K562 (cell line): ENCODE data around the gene TRIM27. TPM values are rescaled to one million over a fixed set of nuclear protein-coding genes. Genes with fewer than 3 reads are reported as not detected.

Source experiments
- ATAC-seq: fragments of 200-7000 bp; cut with Tn5 transposase; 3 replicates; pipeline ENCODE4 v1.9.1; 2020; ENCODE audit warnings: moderate library complexity
- BruUV-seq: library from RNA; stranded (reverse); fragments of 400-500 nt; replicated peaks from 2 replicates; lab custom pipeline; 2021; lab: Mats Ljungman, UMichigan
- CTCF ChIA-PET: fragments of 300-600 bp; formaldehyde crosslinking; extraction: SDS; loops from one replicate; lab custom pipeline; 2021; ENCODE audit warnings: low intra/inter-chr PET ratio; lab: Yijun Ruan, JAX
- POLR2A ChIA-PET: fragments of 300-600, 350-650 bp; sonication (Branson Sonifier 250); formaldehyde crosslinking; extraction: SDS; loops from one replicate; lab custom pipeline; 2021; ENCODE audit warnings: antibody characterized with exemption, inconsistent platforms; lab: Yijun Ruan, JAX
- DNase-seq, 4 experiments: peaks; one replicate each; pipeline versions ENCODE4 v3.0.0 to v3.0.0-alpha.2; 2011 to 2018; ENCODE audit warnings: low spot score in 3 of 4, mixed read lengths in 3 of 4; ENCODE audit errors: extremely low read depth in 1 of 4
- FAIRE-seq: peaks from 2 replicates; lab custom pipeline; 2011; peaks lifted over from hg19 to GRCh38; lab: Jason Lieb, UNC
- H2AFZ ChIP-seq: 2 replicates; pipeline ENCODE4 v1.6.0; 2011; ENCODE audit warnings: low read depth, low read length, control low read depth, inconsistent platforms
- H3K27ac ChIP-seq: fragments of 200-600 bp; 3 replicates; pipeline ENCODE4 v1.8.0; 2011; ENCODE audit warnings: low read depth, mild to moderate bottlenecking, control low read depth, inconsistent platforms, low read length, moderate library complexity, mixed read lengths; ENCODE audit errors: extremely low read depth
- H3K27me3 ChIP-seq, 2 experiments: fragments of 300-600 bp in 1 of 2; 2 replicates in 1 of 2; 3 replicates in 1 of 2; pipeline versions ENCODE4 v1.6.0 to v1.8.0; 2011; ENCODE audit warnings: inconsistent platforms in 2 of 2, low read length in 2 of 2, mild to moderate bottlenecking in 1 of 2, mixed read lengths in 1 of 2, moderate library complexity in 1 of 2; ENCODE audit not compliant: control insufficient read depth in 2 of 2, insufficient read depth in 2 of 2
- H3K36me3 ChIP-seq: fragments of 300-600 bp; 3 replicates; pipeline ENCODE4 v1.8.0; 2011; ENCODE audit warnings: mild to moderate bottlenecking, low read length, inconsistent platforms; ENCODE audit not compliant: control insufficient read depth, insufficient read depth
- H3K4me1 ChIP-seq, 2 experiments: fragments of 200-600 bp in 1 of 2; replicated peaks in 1 of 2; 2 replicates in 1 of 2; 3 replicates in 1 of 2; pipeline versions ENCODE4 v1.5.1 to v1.8.0; 2011; ENCODE audit warnings: inconsistent platforms in 2 of 2, low read length in 2 of 2, mild to moderate bottlenecking in 1 of 2, mixed read lengths in 1 of 2, moderate library complexity in 1 of 2; ENCODE audit not compliant: control insufficient read depth in 2 of 2, insufficient read depth in 2 of 2
- H3K4me2 ChIP-seq: 2 replicates; pipeline ENCODE4 v1.6.1; 2011; ENCODE audit warnings: low read length, control low read depth, inconsistent platforms, mixed read lengths; ENCODE audit not compliant: insufficient read depth
- H3K4me3 ChIP-seq: fragments of 200-600 bp; sonication (generic), shearing (Covaris generic); 2 replicates; pipeline ENCODE4 v1.5.1; 2016; ENCODE audit warnings: control low read depth, inconsistent platforms
- H3K79me2 ChIP-seq: fragments of 200-600 bp; 3 replicates; pipeline ENCODE4 v1.8.0; 2011; ENCODE audit warnings: low read length, inconsistent platforms; ENCODE audit not compliant: control insufficient read depth, insufficient read depth
- H3K9ac ChIP-seq, 2 experiments: 2 replicates each; pipeline versions ENCODE4 v1.6.0 to v1.6.1; 2011; ENCODE audit warnings: low read depth in 2 of 2, low read length in 2 of 2, control low read depth in 1 of 2, inconsistent platforms in 1 of 2, mild to moderate bottlenecking in 1 of 2, mixed read lengths in 1 of 2; ENCODE audit not compliant: insufficient read depth in 1 of 2
- H3K9me1 ChIP-seq: one replicate; pipeline ENCODE4 v1.6.0; 2011; ENCODE audit warnings: inconsistent platforms, mild to moderate bottlenecking, low read length, moderate library complexity; ENCODE audit not compliant: control insufficient read depth, insufficient read depth
- H3K9me3 ChIP-seq: replicated peaks from 2 replicates; pipeline ENCODE4 v1.5.1; 2011; ENCODE audit warnings: low read depth, low read length, inconsistent platforms; ENCODE audit not compliant: control insufficient read depth, insufficient read depth
- H4K20me1 ChIP-seq: replicated peaks from 2 replicates; pipeline ENCODE4 v1.6.1; 2011; ENCODE audit warnings: low read length, inconsistent platforms, mixed read lengths; ENCODE audit not compliant: control insufficient read depth, insufficient read depth
- FIP1L1 ChIP-seq: fragments of 200-400 bp; formaldehyde crosslinking; IDR thresholded peaks from 2 replicates; pipeline ENCODE4 v1.6.1; 2018; ENCODE audit warnings: mild to moderate bottlenecking, low read depth, low read length; ENCODE audit not compliant: poor library complexity, severe bottlenecking
- PHB ChIP-seq: fragments of 250-450 bp; sonication (Bioruptor Pico); IDR thresholded peaks from 2 replicates; pipeline ENCODE4 v1.5.0; 2021
- RCOR1 ChIP-seq, 2 experiments: IDR thresholded peaks; 2 replicates each; pipeline ENCODE4 v1.6.1; 2012; ENCODE audit warnings: low read depth in 2 of 2, low read length in 2 of 2, borderline replicate concordance in 1 of 2, improper control_type of control experiment in 1 of 2
- ZC3H4 ChIP-seq: sonication (generic); formaldehyde crosslinking; IDR thresholded peaks from 2 replicates; pipeline ENCODE4 v1.9.0; 2021; ENCODE audit warnings: missing genetic modification reagents, borderline replicate concordance
- ZKSCAN3 ChIP-seq: fragments of 250-450 bp; sonication (Bioruptor Pico); IDR thresholded peaks from 2 replicates; pipeline ENCODE4 v1.4.0; 2020
- ZNF175 ChIP-seq: fragments of 200-800 bp; sonication (Bioruptor generic); IDR thresholded peaks from 2 replicates; pipeline ENCODE4 v1.6.1; 2016; ENCODE audit warnings: low read depth, mild to moderate bottlenecking, missing genetic modification characterization, missing compliant biosample characterization
- ZNF695 ChIP-seq: fragments of 450-650 bp; formaldehyde crosslinking; IDR thresholded peaks from 2 replicates; pipeline ENCODE4 v1.4.0; 2020; ENCODE audit warnings: mild to moderate bottlenecking, moderate library complexity
- WGBS: fragments of 100-300 bp; shearing (Covaris generic); methylation state at CpG from one replicate; pipeline ENCODE4 v1.1.6; 2016; ENCODE audit warnings: low coverage, mixed read lengths; ENCODE audit not compliant: insufficient coverage; ENCODE audit errors: missing lambda C conversion rate; 5-methylcytosine and 5-hydroxymethylcytosine counted together
- in situ Hi-C: fragments of 300-500 bp; cut with MboI; formaldehyde crosslinking; loops from 4 replicates; pipeline ENCODE4 v1.15.0; 2018; ENCODE audit warnings: inconsistent platforms, mixed read lengths
- intact Hi-C: fragments of 100-400 bp; cut with micrococcal nuclease; formaldehyde crosslinking; loops from 2 replicates; pipeline ENCODE4 v1.14.2; 2022
- polyA plus RNA-seq, 8 experiments: library from polyadenylated mRNA; depleted of rRNA in 4 of 8; stranded (reverse) in 5 of 8; unstranded in 3 of 8; fragments of >200 nt; fragmentation: Nextera tagmentation in 2 of 8; fragmentation: Illumina TruSeq in 1 of 8; extraction: Ambion mirVana in 2 of 8; extraction: Trizol in 1 of 8; gene quantifications; 2 replicates each; pipeline versions ENCODE4 v1.2.1 to v1.2.3, GENCODE V29; 2011 to 2014; ENCODE audit warnings: inconsistent platforms in 1 of 8, missing spikeins in 1 of 8
- total RNA-seq, 7 experiments: library from RNA; depleted of rRNA in 6 of 7; stranded (reverse); fragments of >200 nt in 6 of 7; fragmentation: Illumina TruSeq in 2 of 7; extraction: Trizol in 2 of 7; gene quantifications; 2 replicates each; pipeline versions ENCODE4 v1.2.1 to v1.2.3, GENCODE V29; 2011 to 2021; ENCODE audit warnings: low replicate concordance in 1 of 7
- TF ChIP-seq, protein P1 (sequence below): fragments of 250-450 bp; sonication (Bioruptor Pico); IDR thresholded peaks from 2 replicates; pipeline ENCODE4 v1.4.0; 2020; ENCODE audit warnings: borderline replicate concordance
- TF ChIP-seq, protein P2 (sequence below): fragments of 250-450 bp; sonication (Bioruptor Pico); IDR thresholded peaks from 2 replicates; pipeline ENCODE4 v1.8.0; 2021; ENCODE audit warnings: moderate library complexity, mild to moderate bottlenecking, inconsistent platforms
- TF ChIP-seq, protein P3 (sequence below), 2 experiments: fragments of 450-650 bp in 1 of 2; sonication (generic) in 1 of 2; formaldehyde crosslinking; conservative IDR thresholded peaks; 2 replicates each; pipeline versions ENCODE4 v1.4.0 to v1.8.1; 2020 to 2022; ENCODE audit warnings: mild to moderate bottlenecking in 1 of 2, missing genetic modification reagents in 1 of 2
- TF ChIP-seq, protein P4 (sequence below), 2 experiments: fragments of 450-650 bp; IDR thresholded peaks; 2 replicates each; pipeline ENCODE4 v1.6.1; 2016
- TF ChIP-seq, protein P5 (sequence below): fragments of 250-450 bp; sonication (Bioruptor Pico); IDR thresholded peaks from 2 replicates; pipeline ENCODE4 v1.8.0; 2021; ENCODE audit warnings: borderline replicate concordance, mild to moderate bottlenecking, moderate library complexity; ENCODE audit not compliant: poor library complexity, severe bottlenecking
- TF ChIP-seq, protein P6 (sequence below), 2 experiments: fragments of 200-800 bp in 1 of 2; sonication (Bioruptor generic) in 1 of 2; sonication (generic) in 1 of 2; formaldehyde crosslinking in 1 of 2; IDR thresholded peaks in 1 of 2; conservative IDR thresholded peaks in 1 of 2; 2 replicates each; pipeline versions ENCODE4 v1.5.0 to v1.6.1; 2016 to 2020; ENCODE audit warnings: missing compliant biosample characterization in 1 of 2, missing genetic modification characterization in 1 of 2, missing genetic modification reagents in 1 of 2

Gene TRIM27
- total and polyA plus RNA-seq, 9 of the 15 experiments (the other 6 are each of a cell fraction or from before 2014, with no cell fraction given) = 37.7 to 235 (median 122) TPM

DNA sequence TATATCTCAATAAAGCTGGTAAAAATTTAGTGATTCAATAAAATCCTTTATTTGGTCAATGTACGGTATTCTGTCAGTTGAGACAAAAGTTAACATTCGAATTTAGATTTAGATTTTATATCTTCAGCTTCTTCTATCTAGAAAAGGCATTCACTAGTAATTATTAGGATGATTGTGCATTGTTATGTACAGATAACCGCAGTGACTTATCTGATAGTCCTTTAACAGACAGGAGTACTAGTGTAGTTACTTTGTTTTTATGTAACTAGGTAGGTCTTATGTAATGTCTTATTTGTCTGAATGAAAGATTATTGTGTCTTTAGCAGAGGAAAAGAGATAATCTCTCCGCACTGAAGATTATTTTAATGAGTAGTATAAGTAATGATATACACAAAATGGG is 31.3 kb downstream of the TRIM27 start:
- no peaks in the 10 kb centered on the region for H3K9me3 ChIP-seq
- in situ Hi-C loops = no loop called here
- no peak overlapping the region for H3K4me2 ChIP-seq
- ATAC-seq (no peak), FAIRE-seq (no peak), DNase-seq (no peak)
- no peaks in the 10 kb centered on the region for H3K27me3 ChIP-seq
- CTCF ChIA-PET = no interaction called here
- peaks cover 14 to 15% of the 10 kb centered on the region in 2 experiments; a peak in 4 of 5 replicates for H3K4me1 ChIP-seq
- WGBS = 54% methylated on average over 4 of the region's 4 CpGs
- no peaks in the 10 kb centered on the region for H3K9me1 ChIP-seq
- no peaks in the 10 kb centered on the region for H4K20me1 ChIP-seq
- no TSS peak for BruUV-seq
- H3K79me2 ChIP-seq = peaks cover 9% of the 10 kb centered on the region; the same call in 2 of the 3 replicates
- POLR2A ChIA-PET = interaction anchor here (0.6 to 3.6 kb wide), 13 partner anchors 11 to 139 kb away, joined by 3 to 19 read pairs (median 5); partner anchors contain the start of gene TRIM27
- H2AFZ ChIP-seq = peak overlapping the region; percentile 88; the same call in 1 of the 2 replicates
- peak overlapping the region; percentile 90; the same call in 2 of the 3 replicates for H3K27ac ChIP-seq
- H3K9ac ChIP-seq = peak overlapping the region in 1 of 2 experiments; percentile 72; a peak in 1 of 4 replicates
- H3K36me3 ChIP-seq = no peaks in the 10 kb centered on the region
- H3K4me3 ChIP-seq = no peak overlapping the region
- intact Hi-C loops = no loop called here
- TF ChIP-seq ZNF695 (CRISPR knock-in tag) = no peak
- TF ChIP-seq, protein P1, sequence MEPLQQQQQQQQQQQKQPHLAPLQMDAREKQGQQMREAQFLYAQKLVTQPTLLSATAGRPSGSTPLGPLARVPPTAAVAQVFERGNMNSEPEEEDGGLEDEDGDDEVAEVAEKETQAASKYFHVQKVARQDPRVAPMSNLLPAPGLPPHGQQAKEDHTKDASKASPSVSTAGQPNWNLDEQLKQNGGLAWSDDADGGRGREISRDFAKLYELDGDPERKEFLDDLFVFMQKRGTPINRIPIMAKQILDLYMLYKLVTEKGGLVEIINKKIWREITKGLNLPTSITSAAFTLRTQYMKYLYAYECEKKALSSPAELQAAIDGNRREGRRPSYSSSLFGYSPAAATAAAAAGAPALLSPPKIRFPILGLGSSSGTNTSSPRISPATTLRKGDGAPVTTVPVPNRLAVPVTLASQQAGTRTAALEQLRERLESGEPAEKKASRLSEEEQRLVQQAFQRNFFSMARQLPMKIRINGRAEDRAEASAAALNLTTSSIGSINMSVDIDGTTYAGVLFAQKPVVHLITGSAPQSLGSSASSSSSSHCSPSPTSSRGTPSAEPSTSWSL = no peak
- no peak for TF ChIP-seq ZNF175 (CRISPR knock-in tag)
- TF ChIP-seq, protein P2, sequence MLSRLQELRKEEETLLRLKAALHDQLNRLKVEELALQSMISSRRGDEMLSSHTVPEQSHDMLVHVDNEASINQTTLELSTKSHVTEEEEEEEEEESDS (CRISPR knock-in tag) = no peak
- TF ChIP-seq, protein P3, sequence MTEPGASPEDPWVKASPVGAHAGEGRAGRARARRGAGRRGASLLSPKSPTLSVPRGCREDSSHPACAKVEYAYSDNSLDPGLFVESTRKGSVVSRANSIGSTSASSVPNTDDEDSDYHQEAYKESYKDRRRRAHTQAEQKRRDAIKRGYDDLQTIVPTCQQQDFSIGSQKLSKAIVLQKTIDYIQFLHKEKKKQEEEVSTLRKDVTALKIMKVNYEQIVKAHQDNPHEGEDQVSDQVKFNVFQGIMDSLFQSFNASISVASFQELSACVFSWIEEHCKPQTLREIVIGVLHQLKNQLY (CRISPR knock-in tag; conservative IDR thresholded peaks at IDR 0.05) = no peak
- no peak for TF ChIP-seq ZKSCAN3 (CRISPR knock-in tag)
- TF ChIP-seq PHB (CRISPR knock-in tag) = no peak
- TF ChIP-seq, protein P4, sequence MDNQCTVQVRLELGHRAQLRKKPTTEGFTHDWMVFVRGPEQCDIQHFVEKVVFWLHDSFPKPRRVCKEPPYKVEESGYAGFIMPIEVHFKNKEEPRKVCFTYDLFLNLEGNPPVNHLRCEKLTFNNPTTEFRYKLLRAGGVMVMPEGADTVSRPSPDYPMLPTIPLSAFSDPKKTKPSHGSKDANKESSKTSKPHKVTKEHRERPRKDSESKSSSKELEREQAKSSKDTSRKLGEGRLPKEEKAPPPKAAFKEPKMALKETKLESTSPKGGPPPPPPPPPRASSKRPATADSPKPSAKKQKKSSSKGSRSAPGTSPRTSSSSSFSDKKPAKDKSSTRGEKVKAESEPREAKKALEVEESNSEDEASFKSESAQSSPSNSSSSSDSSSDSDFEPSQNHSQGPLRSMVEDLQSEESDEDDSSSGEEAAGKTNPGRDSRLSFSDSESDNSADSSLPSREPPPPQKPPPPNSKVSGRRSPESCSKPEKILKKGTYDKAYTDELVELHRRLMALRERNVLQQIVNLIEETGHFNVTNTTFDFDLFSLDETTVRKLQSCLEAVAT (IDR thresholded peaks at IDR 0.05) = no peak
- TF ChIP-seq FIP1L1 = no peak
- no peak for TF ChIP-seq RCOR1 (IDR thresholded peaks at IDR 0.05; ENCODE audit: borderline replicate concordance in 1 of 2, low read depth in 2 of 2, low read length in 2 of 2)
- no peak for TF ChIP-seq ZC3H4 (CRISPR knock-in tag)
- TF ChIP-seq, protein P5, sequence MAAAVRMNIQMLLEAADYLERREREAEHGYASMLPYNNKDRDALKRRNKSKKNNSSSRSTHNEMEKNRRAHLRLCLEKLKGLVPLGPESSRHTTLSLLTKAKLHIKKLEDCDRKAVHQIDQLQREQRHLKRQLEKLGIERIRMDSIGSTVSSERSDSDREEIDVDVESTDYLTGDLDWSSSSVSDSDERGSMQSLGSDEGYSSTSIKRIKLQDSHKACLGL (CRISPR knock-in tag) = no peak
- TF ChIP-seq, protein P6, sequence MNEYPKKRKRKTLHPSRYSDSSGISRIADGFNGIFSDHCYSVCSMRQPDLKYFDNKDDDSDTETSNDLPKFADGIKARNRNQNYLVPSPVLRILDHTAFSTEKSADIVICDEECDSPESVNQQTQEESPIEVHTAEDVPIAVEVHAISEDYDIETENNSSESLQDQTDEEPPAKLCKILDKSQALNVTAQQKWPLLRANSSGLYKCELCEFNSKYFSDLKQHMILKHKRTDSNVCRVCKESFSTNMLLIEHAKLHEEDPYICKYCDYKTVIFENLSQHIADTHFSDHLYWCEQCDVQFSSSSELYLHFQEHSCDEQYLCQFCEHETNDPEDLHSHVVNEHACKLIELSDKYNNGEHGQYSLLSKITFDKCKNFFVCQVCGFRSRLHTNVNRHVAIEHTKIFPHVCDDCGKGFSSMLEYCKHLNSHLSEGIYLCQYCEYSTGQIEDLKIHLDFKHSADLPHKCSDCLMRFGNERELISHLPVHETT (CRISPR knock-in tag; conservative IDR thresholded peaks at IDR 0.05 in 1 of 2, IDR thresholded peaks at IDR 0.05 in 1 of 2) = 0 out of 4 replicates have a peak, but pooled peaks of 1 of the 2 experiments have one; percentile 28
